NCI-H460 (cell line): ENCODE data around the gene CD101. TPM values are rescaled to one million over a fixed set of nuclear protein-coding genes. Genes with fewer than 3 reads are reported as not detected.

ENCODE experiments used
- DNase-seq: peaks from one replicate; pipeline ENCODE4 v3.0.0-alpha.2; 2016; ENCODE audit warnings: low read depth; ENCODE audit errors: extremely low read depth
- total RNA-seq: library from RNA; depleted of rRNA; stranded (reverse); fragments of >200 nt; shearing (Covaris generic); gene quantifications from 2 replicates; pipeline ENCODE4 v1.2.3, GENCODE V29; 2014

Gene CD101
- total RNA-seq, 1 experiment from 2014 or later = 0.17 TPM

GRCh38 chr1:116983678-116984077 is 17.9 kb upstream of the CD101 start:
- no peak for DNase-seq

- DNase-seq = no peak
These were observed 17.0 kb upstream of the CD101 start for GRCh38 chr1:116984406-116985160.

GRCh38 chr1:116986421-116987255 is 14.9 kb upstream of the CD101 start:
- DNase-seq = no peak

GRCh38 chr1:116987256-116987555 is 14.4 kb upstream of the CD101 start:
- DNase-seq = no peak

- no peak for DNase-seq
These were observed 13.3 kb upstream of the CD101 start for GRCh38 chr1:116988248-116988647.

GRCh38 chr1:116988908-116989307 is 12.7 kb upstream of the CD101 start:
- DNase-seq = no peak

- no peak for DNase-seq
These were observed 11.7 kb upstream of the CD101 start for GRCh38 chr1:116989835-116990234.

GRCh38 chr1:116990612-116991151 is 10.9 kb upstream of the CD101 start:
- DNase-seq = no peak

- DNase-seq = no peak
These were observed 10.3 kb upstream of the CD101 start for GRCh38 chr1:116991171-116991845.

- DNase-seq = no peak
These were observed 9.6 kb upstream of the CD101 start for GRCh38 chr1:116991918-116992317.

GRCh38 chr1:116993286-116993685 is 8.3 kb upstream of the CD101 start:
- no peak for DNase-seq

- DNase-seq = no peak
These were observed 7.1 kb upstream of the CD101 start for GRCh38 chr1:116994411-116994810.

GRCh38 chr1:116997066-116997465 is 4.5 kb upstream of the CD101 start:
- DNase-seq = no peak

- DNase-seq = no peak
These were observed 3.9 kb upstream of the CD101 start for GRCh38 chr1:116997636-116998035.

GRCh38 chr1:116999596-116999995 is 2.0 kb upstream of the CD101 start:
- DNase-seq = no peak

GRCh38 chr1:117000142-117000541 is 1.4 kb upstream of the CD101 start:
- DNase-seq = no peak

GRCh38 chr1:117003223-117003875 is 1.8 kb downstream of the CD101 start:
- DNase-seq = no peak

- no peak for DNase-seq
These were observed 6.1 kb downstream of the CD101 start for GRCh38 chr1:117007719-117008013.

GRCh38 chr1:117008656-117009055 is 7.1 kb downstream of the CD101 start:
- no peak for DNase-seq

- DNase-seq = no peak
These were observed 7.6 kb downstream of the CD101 start for GRCh38 chr1:117009132-117009531.
